Measurements from ENCODE around the gene CCDC27. TPM values are rescaled to one million over a fixed set of nuclear protein-coding genes. Genes with fewer than 3 reads are reported as not detected.

CCDC27 gene
- total and polyA plus RNA-seq, 2 of the 13 experiments (the other 11 are each of a cell fraction or from before 2014, with no cell fraction given) = not detected

GRCh38 chr1:3778590-3779264, 26.5 kb downstream of the CCDC27 start (continued):
- TF ChIP-seq POLR2A (IDR thresholded peaks at IDR 0.05; ENCODE audit: insufficient read depth in 1 of 2, low read depth in 2 of 2, low read length in 2 of 2) (0 out of 4 replicates have a peak, but pooled peaks of 1 of the 2 experiments have one; percentile 35), HNF4G (IDR thresholded peaks at IDR 0.05; ENCODE audit: borderline replicate concordance, low read depth, low read length) (no peak), HNF4G (CRISPR knock-in tag; IDR thresholded peaks at IDR 0.05; ENCODE audit: borderline replicate concordance, low read depth) (no peak), ZNF703 (CRISPR knock-in tag; IDR thresholded peaks at IDR 0.05; ENCODE audit: borderline replicate concordance) (0 out of 2 replicates have a peak, but pooled peaks have one; percentile 39), ZNF652 (CRISPR knock-in tag; IDR thresholded peaks at IDR 0.05; ENCODE audit: borderline replicate concordance, low read depth) (no peak), RBFOX2 (IDR thresholded peaks at IDR 0.05; ENCODE audit: low read depth, low read length) (0 out of 2 replicates have a peak, but pooled peaks have one; percentile 17), MYC (CRISPR knock-in tag; IDR thresholded peaks at IDR 0.05; ENCODE audit: borderline replicate concordance) (peak; percentile 23; the same call in 1 of the 2 replicates), HOXA3 (CRISPR knock-in tag; IDR thresholded peaks at IDR 0.05) (peak; percentile 29; the same call in 1 of the 2 replicates), AKAP8 (CRISPR knock-in tag; IDR thresholded peaks at IDR 0.05) (peak; percentile 89; the same call in 1 of the 2 replicates)
- TF ChIP-seq, protein P1, sequence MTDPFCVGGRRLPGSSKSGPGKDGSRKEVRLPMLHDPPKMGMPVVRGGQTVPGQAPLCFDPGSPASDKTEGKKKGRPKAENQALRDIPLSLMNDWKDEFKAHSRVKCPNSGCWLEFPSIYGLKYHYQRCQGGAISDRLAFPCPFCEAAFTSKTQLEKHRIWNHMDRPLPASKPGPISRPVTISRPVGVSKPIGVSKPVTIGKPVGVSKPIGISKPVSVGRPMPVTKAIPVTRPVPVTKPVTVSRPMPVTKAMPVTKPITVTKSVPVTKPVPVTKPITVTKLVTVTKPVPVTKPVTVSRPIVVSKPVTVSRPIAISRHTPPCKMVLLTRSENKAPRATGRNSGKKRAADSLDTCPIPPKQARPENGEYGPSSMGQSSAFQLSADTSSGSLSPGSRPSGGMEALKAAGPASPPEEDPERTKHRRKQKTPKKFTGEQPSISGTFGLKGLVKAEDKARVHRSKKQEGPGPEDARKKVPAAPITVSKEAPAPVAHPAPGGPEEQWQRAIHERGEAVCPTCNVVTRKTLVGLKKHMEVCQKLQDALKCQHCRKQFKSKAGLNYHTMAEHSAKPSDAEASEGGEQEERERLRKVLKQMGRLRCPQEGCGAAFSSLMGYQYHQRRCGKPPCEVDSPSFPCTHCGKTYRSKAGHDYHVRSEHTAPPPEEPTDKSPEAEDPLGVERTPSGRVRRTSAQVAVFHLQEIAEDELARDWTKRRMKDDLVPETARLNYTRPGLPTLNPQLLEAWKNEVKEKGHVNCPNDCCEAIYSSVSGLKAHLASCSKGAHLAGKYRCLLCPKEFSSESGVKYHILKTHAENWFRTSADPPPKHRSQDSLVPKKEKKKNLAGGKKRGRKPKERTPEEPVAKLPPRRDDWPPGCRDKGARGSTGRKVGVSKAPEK (CRISPR knock-in tag; IDR thresholded peaks at IDR 0.05; ENCODE audit: borderline replicate concordance) = 0 out of 2 replicates have a peak, but pooled peaks have one; percentile 59
